ENCODE data around the gene CD7. TPM values are rescaled to one million over a fixed set of nuclear protein-coding genes. Genes with fewer than 3 reads are reported as not detected.

CD7 gene
- total and polyA plus RNA-seq, 9 of the 15 experiments (the other 6 are each of a cell fraction or from before 2014, with no cell fraction given): 0.21 to 0.35 TPM; not detected in 7

- TF ChIP-seq ZMIZ1 (IDR thresholded peaks at IDR 0.05; ENCODE audit: low read depth in 2 of 2, low read length in 2 of 2) (no peak), FOXM1 (IDR thresholded peaks at IDR 0.05; ENCODE audit: low read depth) (no peak), FOXM1 (CRISPR knock-in tag; IDR thresholded peaks at IDR 0.05; ENCODE audit: low read depth) (no peak), CHD4 (IDR thresholded peaks at IDR 0.05; ENCODE audit: insufficient read depth, insufficient replicate concordance, low read depth, low read length, poor library complexity, severe bottlenecking) (no peak), PTBP1 (IDR thresholded peaks at IDR 0.05; ENCODE audit: low read depth, low read length) (no peak), CHD7 (IDR thresholded peaks at IDR 0.05; ENCODE audit: low read depth, low read length) (no peak), SETDB1 (IDR thresholded peaks at IDR 0.05; ENCODE audit: low read length) (no peak)
Measured at GRCh38 chr17:82351254-82351712, 33.9 kb upstream of the CD7 start (continued).

Measured in K562 (cell line).